Left renal pelvis (tissue), 4 donors: ENCODE results near the gene ZC3HAV1L. TPM values are rescaled to one million over a fixed set of nuclear protein-coding genes. Genes with fewer than 3 reads are reported as not detected.
"Not testable (repeated sequence)": the region's sequence is repeated elsewhere in the genome, so short reads cannot be mapped to it uniquely, and the experiment has no call there.

ENCODE experiments used
- DNase-seq, 4 donors: peaks; one replicate each; pipeline ENCODE4 v3.0.0-alpha.2; 2013; ENCODE audit warnings: low read depth in 4 of 4, low spot score in 3 of 4
- polyA plus RNA-seq, 4 donors: library from polyadenylated mRNA; unstranded; fragments of 120-200 nt; gene quantifications; one replicate each; pipeline ENCODE4 v1.2.1, GENCODE V29; 2013; ENCODE audit not compliant: insufficient read length in 4 of 4

Gene ZC3HAV1L
- polyA plus RNA-seq, 4 donors = 19.6 to 24.9 (median 21.4) TPM

GRCh38 chr7:139054656-139055055, 18.8 kb upstream of the ZC3HAV1L start:
- DNase-seq = not testable (repeated sequence)

DNA sequence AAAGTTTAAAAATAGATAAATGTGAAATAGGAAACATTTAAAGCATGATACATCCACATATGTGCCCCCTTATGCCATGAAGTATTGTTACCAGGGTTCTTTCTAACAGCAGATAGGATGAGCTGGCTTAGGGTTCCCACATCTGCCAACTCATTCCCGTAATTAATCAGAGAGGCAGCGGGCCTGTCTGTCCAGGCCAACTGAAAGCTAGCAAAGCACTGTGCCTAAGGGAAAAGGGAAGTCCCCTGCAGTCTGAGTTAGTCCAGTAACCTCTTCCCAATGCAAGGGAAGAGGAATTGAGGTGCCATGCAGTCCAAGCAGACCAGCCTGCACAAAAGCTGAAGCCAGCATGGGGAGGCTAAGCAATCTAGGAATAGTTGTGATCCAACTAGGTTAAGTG, 18.3 kb upstream of the ZC3HAV1L start:
- DNase-seq = no peak

- no peak for DNase-seq
These were observed 15.8 kb upstream of the ZC3HAV1L start for GRCh38 chr7:139051655-139052054.

GRCh38 chr7:139049936-139050335, 14.1 kb upstream of the ZC3HAV1L start:
- no peak for DNase-seq

GRCh38 chr7:139049111-139049510, 13.3 kb upstream of the ZC3HAV1L start:
- DNase-seq = no peak

DNA sequence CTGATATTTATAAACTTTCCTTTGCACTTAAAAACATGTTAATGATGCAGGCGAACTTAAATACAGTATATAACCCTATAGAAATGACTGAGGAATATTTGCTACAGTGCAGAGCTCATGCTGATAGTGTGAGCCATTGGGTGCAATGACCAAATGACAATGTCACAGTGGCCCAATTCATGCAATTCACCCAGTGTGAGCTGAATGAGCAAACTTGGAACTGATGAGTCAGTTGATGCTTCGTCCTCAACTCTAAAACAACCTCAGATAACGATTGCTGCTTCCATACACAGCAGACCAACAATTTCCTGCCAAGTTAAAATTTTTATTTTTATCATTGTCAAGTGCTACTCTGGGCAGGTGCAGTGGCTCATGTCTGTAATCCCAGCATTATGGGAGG, 12.1 kb upstream of the ZC3HAV1L start:
- no peak for DNase-seq

- no peak for DNase-seq
These were observed 10.3 kb upstream of the ZC3HAV1L start for GRCh38 chr7:139046143-139046542.

- DNase-seq = no peak
These were observed 9.3 kb upstream of the ZC3HAV1L start for GRCh38 chr7:139044813-139045794.

- no peak for DNase-seq
These were observed 8.3 kb upstream of the ZC3HAV1L start for GRCh38 chr7:139043823-139044812.

GRCh38 chr7:139041378-139042085, 5.7 kb upstream of the ZC3HAV1L start:
- no peak for DNase-seq

- no peak for DNase-seq
These were observed 2.8 kb upstream of the ZC3HAV1L start for GRCh38 chr7:139038691-139039090.

DNA sequence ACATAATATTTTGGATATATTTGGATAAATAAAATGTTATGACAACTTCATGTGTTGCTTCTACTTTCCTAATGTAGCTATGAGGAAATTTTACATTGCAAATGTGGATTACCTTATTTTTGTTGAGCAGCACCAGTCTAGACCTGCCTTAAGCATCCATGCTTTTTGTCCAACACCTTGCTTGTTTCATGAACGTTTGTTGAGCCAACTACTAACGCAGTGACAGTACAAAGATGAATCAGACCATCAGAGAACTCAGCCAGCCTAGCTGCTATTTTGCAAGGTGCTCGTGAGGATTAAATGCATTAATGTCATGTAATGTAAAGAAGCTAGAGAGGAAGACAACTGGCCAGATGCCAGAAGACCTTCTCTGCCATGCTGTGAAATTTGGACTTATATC, 1.1 kb upstream of the ZC3HAV1L start:
- no peak for DNase-seq

DNA sequence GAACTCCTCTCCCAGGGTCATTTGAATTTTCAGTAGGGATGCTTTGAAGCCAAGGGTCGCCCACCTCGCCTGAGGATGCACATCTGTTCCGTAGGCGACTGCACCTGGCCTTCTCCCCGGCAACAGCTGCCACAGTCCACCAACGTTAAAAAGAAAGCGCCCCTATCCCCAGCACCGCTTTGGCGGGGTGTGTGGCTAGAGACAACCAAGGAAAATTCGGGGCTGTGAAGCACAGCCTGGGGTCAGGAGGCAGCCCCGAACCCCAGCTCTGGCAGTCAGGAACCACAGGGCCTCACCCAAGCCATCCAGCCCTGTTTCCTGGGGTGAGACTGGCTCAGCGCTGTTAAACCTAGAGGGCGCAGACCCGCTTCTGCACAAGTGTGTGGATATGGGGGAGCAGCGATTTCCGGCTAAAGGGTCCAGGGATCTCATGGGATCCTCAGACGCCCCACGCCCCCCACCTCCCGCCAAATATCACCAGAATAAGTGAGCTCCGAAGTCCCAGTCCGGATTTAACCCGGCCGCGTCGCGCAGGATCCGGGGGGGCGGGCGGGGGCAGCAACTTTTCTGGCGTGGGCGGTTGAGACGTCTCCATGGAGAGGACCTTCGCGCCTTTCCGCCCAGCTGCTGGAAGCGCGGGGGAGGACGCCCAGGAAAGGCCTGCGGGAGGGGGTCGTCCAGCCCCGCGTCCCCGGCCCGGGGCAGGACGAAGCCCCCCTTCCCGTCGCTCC, 822 bp downstream of the ZC3HAV1L start:
- DNase-seq = peak in 3 of 4 donors; percentile 22 to 35 (median 24)

DNA sequence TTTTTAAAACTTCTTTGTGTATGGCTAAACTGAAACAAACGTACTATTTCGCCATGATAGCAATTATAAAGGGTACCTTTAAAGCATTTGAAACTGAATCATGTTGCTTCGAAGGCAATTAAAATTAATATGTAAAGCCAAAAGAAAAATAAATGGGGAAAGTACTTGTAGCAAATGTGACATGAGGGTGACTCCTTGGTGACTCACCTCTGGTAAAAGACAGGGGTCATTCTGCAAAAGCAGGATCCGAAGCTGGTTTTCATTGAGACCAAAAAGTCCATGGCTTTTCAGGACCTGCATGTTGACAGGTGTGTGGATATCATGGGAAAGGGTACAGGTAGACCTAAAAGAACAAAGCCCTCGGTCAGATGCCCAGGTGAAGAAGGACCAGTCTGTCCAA, 1.5 kb downstream of the ZC3HAV1L start:
- no peak for DNase-seq

DNA sequence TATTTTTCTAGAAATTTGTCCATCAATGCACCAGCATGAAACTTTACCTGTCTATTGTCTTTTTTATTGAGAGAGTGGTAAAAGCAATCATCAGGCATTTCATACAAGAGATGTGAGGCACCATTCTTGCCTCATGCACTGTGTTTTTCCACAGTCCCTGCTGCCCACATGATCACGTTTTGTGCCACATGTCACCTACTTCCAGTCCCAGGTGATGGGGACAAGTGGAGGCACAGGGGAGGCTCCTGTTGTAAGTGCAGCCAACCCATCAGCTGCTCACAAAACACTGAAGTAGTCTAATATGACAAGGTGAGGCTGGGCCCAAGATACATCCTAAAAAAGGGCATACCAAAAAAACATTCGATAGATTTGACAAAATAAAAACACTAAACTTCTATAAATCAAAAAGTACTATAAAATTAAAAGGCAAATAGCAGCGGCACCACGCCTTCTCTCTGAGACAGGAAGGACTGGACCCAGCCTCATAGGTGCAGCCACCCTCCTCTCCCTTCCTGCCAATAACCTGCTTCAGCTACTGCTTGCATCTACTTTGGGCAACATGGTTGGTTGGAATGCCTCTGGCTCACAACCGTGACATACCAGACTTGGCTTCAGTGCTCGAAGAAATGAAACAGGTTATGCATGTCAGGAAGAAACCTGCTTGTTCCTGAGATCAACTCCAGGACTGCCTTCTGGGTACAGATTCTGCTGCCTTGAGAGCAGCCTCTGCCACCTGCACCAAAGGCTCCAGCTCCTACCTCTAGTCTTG, 2.3 kb downstream of the ZC3HAV1L start:
- peak; percentile 16 to 33 (median 25) for DNase-seq

GRCh38 chr7:139032473-139032872, 3.4 kb downstream of the ZC3HAV1L start:
- no peak for DNase-seq

- DNase-seq = no peak
These were observed 6.5 kb downstream of the ZC3HAV1L start for GRCh38 chr7:139029353-139029752.

GRCh38 chr7:139026551-139026950, 9.3 kb downstream of the ZC3HAV1L start:
- no peak for DNase-seq

DNA sequence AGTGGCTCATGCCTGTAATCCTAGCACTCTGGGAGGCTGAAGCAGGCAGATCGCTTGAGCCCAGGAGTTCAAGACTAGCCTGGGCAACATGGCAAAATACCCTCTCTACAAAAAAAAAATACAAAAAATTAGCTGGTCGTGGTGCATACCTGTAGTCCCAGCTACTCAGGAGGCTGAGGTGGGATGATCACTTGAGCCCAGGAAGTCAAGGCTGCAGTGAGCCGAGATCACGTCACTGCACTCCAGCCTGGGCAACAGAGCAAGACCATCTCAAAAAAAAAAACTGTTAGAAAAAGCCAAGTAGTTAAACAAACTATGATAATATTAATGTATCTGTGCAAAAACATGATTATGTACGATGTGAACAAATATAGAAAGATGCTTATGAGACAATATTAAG, 10.0 kb downstream of the ZC3HAV1L start:
- DNase-seq = not testable (repeated sequence)
